Endothelial cell (in vitro differentiated cells): ENCODE results near the gene AP2A2. TPM values are rescaled to one million over a fixed set of nuclear protein-coding genes. Genes with fewer than 3 reads are reported as not detected.

Source experiments
- DNase-seq: peaks from one replicate; pipeline ENCODE4 v3.0.0; 2021; ENCODE audit warnings: low spot score
- H3K27ac Mint-ChIP-seq: one replicate; pipeline ENCODE4 v1.8.0; 2021; ENCODE audit warnings: mixed read lengths, inconsistent platforms; ENCODE audit not compliant: unreplicated experiment
- H3K27me3 Mint-ChIP-seq: one replicate; pipeline ENCODE4 v1.8.0; 2021; ENCODE audit warnings: mild to moderate bottlenecking, moderate library complexity, mixed read lengths, inconsistent platforms; ENCODE audit not compliant: unreplicated experiment
- H3K36me3 Mint-ChIP-seq: one replicate; pipeline ENCODE4 v1.8.0; 2021; ENCODE audit warnings: mild to moderate bottlenecking, low read depth, mixed read lengths, inconsistent platforms; ENCODE audit not compliant: unreplicated experiment
- H3K4me1 Mint-ChIP-seq: one replicate; pipeline ENCODE4 v1.8.0; 2021; ENCODE audit warnings: mild to moderate bottlenecking, mixed read lengths, inconsistent platforms; ENCODE audit not compliant: unreplicated experiment
- H3K4me3 Mint-ChIP-seq: one replicate; pipeline ENCODE4 v1.8.0; 2021; ENCODE audit warnings: mild to moderate bottlenecking, mixed read lengths, inconsistent platforms; ENCODE audit not compliant: unreplicated experiment
- H3K9me3 Mint-ChIP-seq: one replicate; pipeline ENCODE4 v1.8.0; 2021; ENCODE audit warnings: mixed read lengths, inconsistent platforms; ENCODE audit not compliant: unreplicated experiment
- total RNA-seq: library from RNA; stranded (reverse); fragmentation: NEBNext Ultra II Directional; extraction: Animal tissue kit (Norgen Biotek cat#: 25700); gene quantifications from one replicate; pipeline ENCODE4 v1.2.1, GENCODE V29; 2021; ENCODE audit not compliant: unreplicated experiment
- TF ChIP-seq, protein P1 (sequence below): fragments of 200-600 bp; sonication (generic); IDR thresholded peaks from one replicate; pipeline ENCODE4 v1.5.0; 2021; ENCODE audit warnings: antibody characterized with exemption; ENCODE audit not compliant: unreplicated experiment

AP2A2 gene
- total RNA-seq, 1 donor from 2014 or later, result 287 TPM

DNA sequence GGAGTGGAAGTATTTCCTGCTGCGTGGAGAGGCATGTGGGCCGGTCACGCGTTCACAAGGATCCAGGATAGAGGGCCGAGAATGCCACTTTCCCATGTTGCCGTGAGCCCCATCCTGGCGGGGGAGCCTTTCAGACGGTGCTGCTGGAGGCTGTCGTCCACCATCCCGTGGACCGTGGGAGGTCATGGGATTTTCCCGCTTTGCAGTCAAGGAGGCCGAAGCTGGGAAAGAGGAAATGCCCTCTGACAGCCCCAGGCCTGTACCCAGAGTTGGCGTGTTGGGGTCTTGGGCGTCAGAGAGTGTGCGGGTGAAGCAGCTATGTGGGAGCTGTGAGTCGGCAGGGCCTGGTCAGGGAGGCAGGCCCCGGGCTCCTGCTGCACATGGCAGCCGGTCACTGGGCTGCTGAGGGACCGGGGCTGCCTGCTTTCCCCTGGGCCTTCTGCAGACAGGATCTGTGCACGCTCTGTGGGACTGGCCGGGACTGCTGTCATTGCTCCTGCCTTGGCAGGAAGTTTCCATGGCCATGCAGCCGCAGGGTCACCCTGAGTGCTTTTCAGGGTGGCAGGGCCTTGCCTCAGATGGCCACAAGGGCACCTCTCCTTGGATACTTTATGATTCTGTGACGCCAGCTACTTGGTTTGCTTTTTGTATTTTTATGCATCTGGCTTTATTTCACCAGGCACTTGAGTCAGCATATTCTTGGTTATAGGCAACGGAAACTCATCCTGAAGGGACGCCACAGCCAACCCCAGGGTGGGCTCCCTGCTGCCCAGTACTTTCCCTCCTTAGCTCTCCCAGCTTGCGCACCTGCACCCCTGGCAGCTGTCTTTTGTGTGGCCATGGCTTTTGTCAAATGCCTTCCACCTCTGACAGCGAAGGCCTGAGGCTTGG is 52.4 kb downstream of the AP2A2 start:
- Mint-ChIP-seq H3K9me3 (no peaks in the 10 kb centered on the region), H3K27me3 (peaks cover 24% of the 10 kb centered on the region), H3K4me1 (peaks cover 10% of the 10 kb centered on the region), H3K27ac (no peak overlapping the region), H3K36me3 (peaks cover 49% of the 10 kb centered on the region), H3K4me3 (no peak overlapping the region)
- TF ChIP-seq, protein P1, sequence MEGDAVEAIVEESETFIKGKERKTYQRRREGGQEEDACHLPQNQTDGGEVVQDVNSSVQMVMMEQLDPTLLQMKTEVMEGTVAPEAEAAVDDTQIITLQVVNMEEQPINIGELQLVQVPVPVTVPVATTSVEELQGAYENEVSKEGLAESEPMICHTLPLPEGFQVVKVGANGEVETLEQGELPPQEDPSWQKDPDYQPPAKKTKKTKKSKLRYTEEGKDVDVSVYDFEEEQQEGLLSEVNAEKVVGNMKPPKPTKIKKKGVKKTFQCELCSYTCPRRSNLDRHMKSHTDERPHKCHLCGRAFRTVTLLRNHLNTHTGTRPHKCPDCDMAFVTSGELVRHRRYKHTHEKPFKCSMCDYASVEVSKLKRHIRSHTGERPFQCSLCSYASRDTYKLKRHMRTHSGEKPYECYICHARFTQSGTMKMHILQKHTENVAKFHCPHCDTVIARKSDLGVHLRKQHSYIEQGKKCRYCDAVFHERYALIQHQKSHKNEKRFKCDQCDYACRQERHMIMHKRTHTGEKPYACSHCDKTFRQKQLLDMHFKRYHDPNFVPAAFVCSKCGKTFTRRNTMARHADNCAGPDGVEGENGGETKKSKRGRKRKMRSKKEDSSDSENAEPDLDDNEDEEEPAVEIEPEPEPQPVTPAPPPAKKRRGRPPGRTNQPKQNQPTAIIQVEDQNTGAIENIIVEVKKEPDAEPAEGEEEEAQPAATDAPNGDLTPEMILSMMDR, result no peak
- no peak for DNase-seq

DNA sequence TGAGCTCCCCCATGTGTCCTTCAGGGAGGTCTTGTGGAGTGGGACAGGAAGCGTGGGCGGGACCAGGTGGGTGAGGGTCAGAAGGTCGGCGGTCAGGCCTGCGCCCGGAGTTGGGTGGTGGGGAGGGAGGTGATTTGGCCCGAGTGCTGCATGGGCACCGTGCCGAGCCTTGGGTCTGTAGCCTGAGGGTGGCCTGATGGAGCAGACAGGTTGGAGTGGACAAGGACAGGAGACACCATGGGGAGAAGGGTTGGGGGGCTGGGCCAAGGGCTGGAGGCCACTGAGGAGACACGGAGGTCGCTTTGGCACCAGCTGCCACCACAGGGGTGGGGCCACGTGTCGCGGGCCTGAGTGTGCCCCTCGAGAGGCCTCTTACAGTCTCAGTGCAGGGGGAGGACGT is 53.1 kb downstream of the AP2A2 start:
- Mint-ChIP-seq H3K27ac (no peak overlapping the region), H3K4me3 (no peak overlapping the region), H3K27me3 (peaks cover 21% of the 10 kb centered on the region), H3K36me3 (peaks cover 43% of the 10 kb centered on the region), H3K4me1 (peaks cover 10% of the 10 kb centered on the region), H3K9me3 (no peaks in the 10 kb centered on the region)
- DNase-seq, result no peak
- TF ChIP-seq, protein P1, result no peak

DNA sequence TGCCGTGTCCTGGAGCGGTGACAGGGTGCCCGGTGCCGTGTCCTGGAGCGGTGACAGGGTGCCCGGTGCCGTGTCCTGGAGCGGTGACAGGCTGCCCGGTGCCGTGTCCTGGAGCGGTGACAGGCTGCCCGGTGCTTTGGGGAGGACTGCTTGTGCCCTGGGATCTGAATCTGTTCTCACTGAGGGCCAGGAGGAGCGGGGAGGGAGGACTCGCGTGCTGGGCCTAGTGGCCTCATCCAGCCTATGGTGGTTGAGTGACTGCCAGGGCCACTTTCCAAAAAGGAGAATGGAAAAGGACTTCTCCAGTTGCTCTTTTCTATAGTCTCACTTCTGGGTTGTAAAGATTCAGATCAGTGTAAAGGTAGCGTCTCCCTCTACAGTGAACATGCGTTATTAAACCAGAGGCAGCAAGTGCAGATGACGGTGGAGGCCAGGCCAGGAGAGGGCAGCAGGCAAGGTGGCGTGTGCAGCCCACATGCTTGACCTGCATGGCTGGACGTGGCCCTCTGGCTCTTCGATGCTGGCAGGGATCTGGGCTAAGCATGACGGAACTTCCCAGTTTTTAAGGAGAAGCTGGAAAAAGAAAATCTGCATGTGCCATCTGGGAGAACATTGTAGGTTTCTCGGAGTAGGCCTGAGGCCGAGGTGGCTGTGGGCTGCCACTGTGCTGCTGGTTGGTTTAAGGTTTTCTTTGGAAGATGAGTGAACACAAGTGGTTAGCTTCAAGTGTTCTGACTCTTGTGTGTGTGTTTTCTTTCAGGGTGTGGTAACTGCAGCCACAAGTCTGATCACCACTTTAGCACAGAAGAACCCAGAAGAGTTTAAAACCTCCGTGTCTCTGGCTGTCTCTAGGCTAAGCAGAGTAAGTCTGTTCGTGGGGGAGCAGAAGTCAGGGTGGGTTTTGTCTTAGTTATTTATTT is 55.0 kb downstream of the AP2A2 start:
- TF ChIP-seq, protein P1, result no peak
- H3K27ac Mint-ChIP-seq, result peak overlapping the region; percentile 53
- peak overlapping the region; percentile 19 for H3K4me3 Mint-ChIP-seq
- H3K9me3 Mint-ChIP-seq, result no peaks in the 10 kb centered on the region
- H3K36me3 Mint-ChIP-seq, result peaks cover 41% of the 10 kb centered on the region
- peaks cover 3% of the 10 kb centered on the region for H3K4me1 Mint-ChIP-seq
- DNase-seq, result no peak
- peaks cover 21% of the 10 kb centered on the region for H3K27me3 Mint-ChIP-seq

DNA sequence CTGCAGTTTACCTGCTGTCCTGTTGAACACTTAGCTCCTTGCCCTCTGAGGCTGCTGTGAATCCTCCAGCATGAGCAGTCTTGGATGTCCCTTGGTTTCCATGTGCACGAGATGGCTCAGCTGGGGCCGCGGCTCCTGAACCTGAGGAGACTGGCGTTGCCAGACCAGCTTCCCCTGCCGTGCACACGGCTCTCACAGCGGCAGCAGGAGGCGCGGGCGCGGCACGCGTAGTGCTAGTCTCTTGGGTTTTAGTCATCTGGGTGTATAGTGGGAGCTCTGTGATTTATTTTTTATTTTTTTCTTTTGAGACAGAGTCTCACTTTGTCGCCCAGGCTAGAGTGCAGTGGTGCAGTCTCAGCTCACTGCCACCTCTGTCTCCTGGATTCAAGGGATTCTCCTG is 56.1 kb downstream of the AP2A2 start:
- Mint-ChIP-seq H3K27me3 (peaks cover 18% of the 10 kb centered on the region), H3K4me1 (no peaks in the 10 kb centered on the region), H3K27ac (no peak overlapping the region), H3K36me3 (peaks cover 44% of the 10 kb centered on the region), H3K4me3 (no peak overlapping the region), H3K9me3 (no peaks in the 10 kb centered on the region)
- TF ChIP-seq, protein P1, result no peak
- no peak for DNase-seq
